PC-9 (cell line): ENCODE results near the gene PTF1A.

Source experiments
- CTCF ChIP-seq: fragments of 200-600 bp; sonication (generic); conservative IDR thresholded peaks from 2 replicates; pipeline ENCODE4 v1.6.1; 2017; ENCODE audit warnings: mixed run types, antibody characterized with exemption, mild to moderate bottlenecking, moderate library complexity
- EZH2 ChIP-seq: fragments of 200-600 bp; sonication (generic); IDR thresholded peaks from 2 replicates; pipeline ENCODE4 v1.8.0; 2017; ENCODE audit warnings: antibody characterized with exemption, low read depth

DNA sequence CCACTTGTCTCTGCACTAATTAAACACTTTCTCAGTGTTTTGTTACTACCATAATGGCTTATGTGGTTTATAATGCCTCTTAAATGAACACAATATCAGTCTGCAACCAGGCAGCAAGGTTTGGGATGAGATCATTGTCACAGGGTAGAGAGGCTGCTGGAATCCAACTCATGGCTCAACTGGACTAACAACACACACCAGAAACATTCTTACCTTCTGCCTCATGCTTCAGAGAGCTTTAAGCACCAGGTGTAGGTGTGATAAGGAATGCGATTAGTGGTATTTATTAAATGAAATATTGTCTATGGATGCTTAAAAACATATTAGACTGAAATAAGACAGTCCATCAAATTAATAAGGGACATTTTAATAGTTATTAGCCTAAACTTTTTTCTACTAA, 25.4 kb downstream of the PTF1A start:
- TF ChIP-seq CTCF (no peak), EZH2 (no peak)
